Epithelial cell of proximal tubule (primary cell): ENCODE data around the gene CLCNKB. TPM values are rescaled to one million over a fixed set of nuclear protein-coding genes. Genes with fewer than 3 reads are reported as not detected.

Experiments
- DNase-seq: peaks from one replicate; pipeline ENCODE4 v3.0.0-alpha.2; 2011; ENCODE audit warnings: low read depth
- H3K4me3 ChIP-seq: 2 replicates; pipeline ENCODE4 v1.5.1; 2011; ENCODE audit warnings: low read depth, mild to moderate bottlenecking, low read length
- total RNA-seq: library from RNA; depleted of rRNA; stranded (reverse); fragments of >200 nt; gene quantifications from 2 replicates; pipeline ENCODE4 v1.2.3, GENCODE V29; 2015
- TF ChIP-seq, protein P1 (sequence below): conservative IDR thresholded peaks from 2 replicates; pipeline ENCODE4 v1.5.1; 2012; ENCODE audit warnings: low read depth, mild to moderate bottlenecking, low read length

Gene CLCNKB
- total RNA-seq, 1 donor from 2014 or later: 0.98 TPM

DNA sequence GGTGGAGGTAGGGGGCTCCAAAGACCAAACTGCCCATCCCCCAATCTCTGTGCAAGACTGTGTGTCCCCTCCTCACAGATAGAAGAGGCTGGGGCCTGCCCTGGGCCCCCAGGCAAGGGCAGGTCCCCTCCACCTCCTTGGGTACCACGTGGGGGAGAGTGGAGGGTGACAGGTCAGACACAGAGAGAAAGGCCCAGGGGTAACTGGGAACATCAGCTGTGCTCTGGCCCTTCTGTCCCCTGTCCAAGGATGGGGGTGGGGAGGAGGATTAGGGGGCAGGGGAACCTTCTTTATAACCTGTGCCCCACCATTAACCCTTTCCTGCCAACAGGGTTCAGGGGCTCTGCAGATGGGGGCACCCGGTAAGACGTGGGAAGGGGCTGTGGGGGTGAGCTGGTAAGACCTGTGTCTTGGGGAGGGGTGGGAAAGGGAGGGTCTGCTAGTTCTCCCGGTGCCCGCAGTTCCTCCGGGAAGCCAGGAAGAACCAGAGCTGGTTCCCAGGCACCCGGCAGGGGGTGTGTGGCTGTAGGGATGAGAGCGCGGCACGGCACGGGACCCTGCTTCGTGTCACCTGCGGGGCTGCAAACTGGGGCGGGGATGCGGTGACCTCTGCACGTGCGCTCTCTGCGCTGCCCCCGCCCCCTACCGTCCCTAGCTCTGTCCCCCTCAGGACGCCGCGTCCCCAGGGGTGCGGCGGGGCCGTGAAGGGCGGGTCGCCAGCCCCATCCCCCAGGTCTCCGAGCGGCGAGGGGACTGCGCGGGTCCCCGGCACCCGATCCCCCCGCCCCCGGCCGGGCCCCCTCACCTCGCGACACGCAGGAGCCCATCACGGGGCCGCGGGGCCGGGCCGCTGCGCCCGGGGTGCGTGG is 29.3 kb downstream of the CLCNKB start:
- TF ChIP-seq, protein P1, sequence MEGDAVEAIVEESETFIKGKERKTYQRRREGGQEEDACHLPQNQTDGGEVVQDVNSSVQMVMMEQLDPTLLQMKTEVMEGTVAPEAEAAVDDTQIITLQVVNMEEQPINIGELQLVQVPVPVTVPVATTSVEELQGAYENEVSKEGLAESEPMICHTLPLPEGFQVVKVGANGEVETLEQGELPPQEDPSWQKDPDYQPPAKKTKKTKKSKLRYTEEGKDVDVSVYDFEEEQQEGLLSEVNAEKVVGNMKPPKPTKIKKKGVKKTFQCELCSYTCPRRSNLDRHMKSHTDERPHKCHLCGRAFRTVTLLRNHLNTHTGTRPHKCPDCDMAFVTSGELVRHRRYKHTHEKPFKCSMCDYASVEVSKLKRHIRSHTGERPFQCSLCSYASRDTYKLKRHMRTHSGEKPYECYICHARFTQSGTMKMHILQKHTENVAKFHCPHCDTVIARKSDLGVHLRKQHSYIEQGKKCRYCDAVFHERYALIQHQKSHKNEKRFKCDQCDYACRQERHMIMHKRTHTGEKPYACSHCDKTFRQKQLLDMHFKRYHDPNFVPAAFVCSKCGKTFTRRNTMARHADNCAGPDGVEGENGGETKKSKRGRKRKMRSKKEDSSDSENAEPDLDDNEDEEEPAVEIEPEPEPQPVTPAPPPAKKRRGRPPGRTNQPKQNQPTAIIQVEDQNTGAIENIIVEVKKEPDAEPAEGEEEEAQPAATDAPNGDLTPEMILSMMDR: peak; percentile 29
- peak overlapping the region; percentile 59 for H3K4me3 ChIP-seq
- no peak for DNase-seq

DNA sequence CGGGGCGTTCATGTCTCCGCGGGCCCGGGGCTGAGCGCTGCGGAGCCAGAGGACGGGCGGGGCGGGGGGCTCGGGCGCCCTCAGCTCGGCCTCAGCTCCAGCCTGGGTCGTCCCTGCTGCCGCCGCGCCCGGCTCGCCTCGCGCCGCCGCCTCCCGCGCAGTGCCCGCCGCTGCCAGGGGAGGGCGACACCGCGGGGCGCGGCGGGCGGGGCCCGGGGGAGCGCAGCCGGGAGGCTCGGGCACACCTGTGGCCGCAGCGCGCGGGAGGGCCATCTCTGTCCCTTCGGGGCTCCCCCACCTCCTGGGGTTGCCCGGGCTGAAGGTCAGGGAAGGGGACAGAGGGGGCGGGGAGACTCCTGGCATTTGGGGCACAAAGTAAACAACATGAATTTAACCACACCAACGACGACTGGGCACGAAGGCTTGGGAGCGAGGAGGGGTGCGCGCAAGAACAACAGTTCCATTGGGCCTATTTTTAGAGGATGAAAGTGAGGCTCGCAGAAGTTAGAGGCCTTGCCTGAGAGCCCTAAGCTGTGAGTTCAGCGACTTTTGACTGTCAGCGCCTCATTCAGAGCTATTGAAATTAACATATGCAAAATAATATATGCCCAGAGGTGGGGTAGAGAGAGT is 30.0 kb downstream of the CLCNKB start, which contains the start of gene FAM131C:
TSS of gene FAM131C (minus strand) at position 162 of the 630 bp plus-strand sequence. CDS start 209 bp downstream, outside the sequence.
- DNase-seq: no peak
- TF ChIP-seq, protein P1: peak; percentile 28
- H3K4me3 ChIP-seq: peak within 1 kb of the TSS; percentile 59

DNA sequence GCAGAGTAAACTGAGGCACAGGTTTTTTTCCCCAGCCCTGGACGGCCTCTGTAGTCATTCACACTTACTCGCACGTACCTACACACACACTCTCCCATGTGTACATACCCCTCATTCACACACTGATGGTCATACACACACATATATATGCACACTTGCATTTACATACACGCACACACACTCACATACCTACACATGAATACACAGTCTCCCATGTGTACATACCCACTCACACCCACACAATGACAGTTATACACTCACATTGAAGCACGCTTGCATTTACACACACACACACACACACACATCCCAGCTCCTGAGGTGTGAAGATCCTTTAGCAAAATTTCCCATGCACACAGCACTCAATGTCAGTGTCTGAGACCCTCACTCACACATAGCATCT is 30.6 kb downstream of the CLCNKB start:
- no peak for DNase-seq
- TF ChIP-seq, protein P1: no peak
- no peak overlapping the region for H3K4me3 ChIP-seq

DNA sequence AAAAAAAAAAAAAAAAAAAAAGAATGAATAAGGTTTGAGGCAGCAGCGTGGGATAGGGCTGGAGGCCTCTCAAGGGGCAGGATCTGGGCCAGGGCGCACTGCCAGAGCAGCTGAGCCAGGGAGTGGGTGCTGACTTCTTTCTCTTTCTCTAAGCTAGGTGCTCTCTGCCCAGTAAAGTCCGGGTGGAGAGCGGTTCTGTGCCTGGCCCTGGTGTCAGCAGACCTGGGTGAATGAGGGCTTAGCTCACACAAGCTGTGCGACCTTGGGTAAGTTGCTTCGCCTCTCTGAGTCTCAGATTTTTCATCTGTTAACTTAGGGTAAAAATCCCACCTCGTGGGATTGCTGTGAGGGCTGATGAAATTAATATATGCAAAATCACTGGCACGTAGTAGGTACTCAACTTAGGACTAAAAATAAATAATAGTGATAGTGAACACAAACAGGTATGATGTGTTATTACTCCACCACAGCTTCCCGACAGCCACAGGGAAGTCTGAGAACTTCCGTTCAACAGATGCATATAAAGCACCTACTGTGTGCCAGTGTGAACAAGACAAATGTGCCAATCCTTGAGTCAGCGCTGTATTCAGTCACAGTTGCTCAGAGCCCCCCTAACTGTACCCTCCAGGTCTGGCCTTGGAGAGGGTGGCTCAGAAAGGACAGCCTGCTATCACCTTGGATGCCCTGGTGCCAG is 31.9 kb downstream of the CLCNKB start:
- DNase-seq: no peak

DNA sequence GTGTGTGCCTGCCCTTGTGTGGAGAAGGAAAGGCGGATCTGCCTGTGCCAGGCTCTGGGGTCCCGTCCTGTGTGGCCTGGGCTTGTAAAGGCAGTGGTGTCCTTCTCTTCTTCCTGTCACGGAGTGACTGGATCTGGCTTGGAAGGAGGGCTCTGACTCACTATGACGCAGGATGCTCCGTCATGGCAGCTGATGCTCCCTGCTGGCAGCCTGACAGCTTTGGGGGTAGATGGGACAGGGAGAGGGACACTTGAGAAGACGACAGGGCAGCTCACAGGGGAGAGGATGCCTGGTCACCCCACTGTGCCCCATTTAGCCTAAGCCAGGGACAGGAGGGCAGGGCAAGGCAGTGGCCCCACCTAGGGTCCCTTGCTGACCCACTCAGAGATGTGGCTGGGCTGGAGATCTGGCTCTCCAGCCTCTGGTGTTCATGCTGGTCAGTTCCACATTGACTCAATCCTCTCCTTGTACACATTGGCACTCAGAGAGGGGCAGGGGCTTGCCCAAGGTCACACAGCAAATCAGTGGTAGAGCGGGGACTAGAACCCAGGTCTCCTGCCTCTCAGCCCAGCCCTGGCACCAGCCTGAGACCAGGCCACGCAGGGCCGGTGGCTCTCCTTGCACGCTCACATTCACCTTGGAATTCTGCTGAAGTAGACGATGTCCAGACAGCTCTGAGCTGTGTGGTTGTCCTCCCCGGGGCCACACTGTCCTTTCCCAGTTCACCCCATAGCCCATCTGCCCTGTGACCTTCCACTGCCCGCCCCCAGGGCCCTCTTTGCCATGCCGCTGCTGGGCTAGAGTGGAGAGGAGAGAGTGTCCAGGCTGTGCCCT is 32.7 kb downstream of the CLCNKB start:
- TF ChIP-seq, protein P1: no peak
- no peak overlapping the region for H3K4me3 ChIP-seq
- peak; percentile 62 for DNase-seq

More for the DNA sequence above, 31.9 kb downstream of the CLCNKB start:
- H3K4me3 ChIP-seq: no peak overlapping the region
- TF ChIP-seq, protein P1: no peak

DNA sequence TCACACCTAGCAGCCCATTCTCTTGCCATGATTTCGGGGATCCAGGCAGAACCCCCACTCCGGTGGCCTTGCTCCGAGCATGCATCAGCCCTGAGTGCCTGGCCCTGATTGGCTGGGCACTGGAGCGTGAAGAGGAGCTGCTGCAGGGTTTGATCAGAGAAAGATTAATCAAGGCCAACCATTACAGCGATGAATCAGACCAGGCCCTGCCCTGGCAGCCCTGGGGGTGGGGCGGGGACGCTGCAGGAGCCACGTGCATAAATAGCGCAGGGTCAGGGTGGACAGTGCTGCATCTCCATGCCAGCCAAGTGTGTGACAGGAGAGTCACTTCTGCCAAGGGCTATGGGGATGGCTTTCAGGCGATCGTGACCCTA is 33.3 kb downstream of the CLCNKB start:
- DNase-seq: peak; percentile 53
- no peak overlapping the region for H3K4me3 ChIP-seq
- TF ChIP-seq, protein P1: no peak
